Stimulated activated naive CD8-positive, alpha-beta T cell treated with anti-CD3 and anti-CD28 coated beads, Interleukin-15, Interleukin-2, amounts not matched to agents 100 ng/mL and 50 ng/mL, for 24 hours (primary cell): Measurements from ENCODE around the gene C15orf40.
A peak's percentile ranks its signal among the peaks of the same experiment; 100 is the strongest.

Experiments used
- H3K27ac Mint-ChIP-seq: one replicate; pipeline ENCODE4 v1.8.0; 2021; ENCODE audit warnings: mild to moderate bottlenecking, mixed read lengths
- H3K27me3 Mint-ChIP-seq: one replicate; pipeline ENCODE4 v1.8.0; 2021; ENCODE audit warnings: mixed read lengths
- H3K36me3 Mint-ChIP-seq: one replicate; pipeline ENCODE4 v1.8.0; 2021; ENCODE audit warnings: low read depth, mixed read lengths
- H3K4me1 Mint-ChIP-seq: one replicate; pipeline ENCODE4 v1.8.0; 2021; ENCODE audit warnings: low read depth, mixed read lengths
- H3K4me3 Mint-ChIP-seq: one replicate; pipeline ENCODE4 v1.8.0; 2021; ENCODE audit warnings: mild to moderate bottlenecking, mixed read lengths
- H3K9me3 Mint-ChIP-seq: one replicate; pipeline ENCODE4 v1.8.0; 2021; ENCODE audit warnings: mixed read lengths

The C15orf40 gene

GRCh38 chr15:82972990-82973389, 38.4 kb downstream of the C15orf40 start:
- no peaks in the 10 kb centered on the region for H3K4me1 Mint-ChIP-seq
- H3K27ac Mint-ChIP-seq, result no peak overlapping the region
- no peak overlapping the region for H3K4me3 Mint-ChIP-seq
- H3K27me3 Mint-ChIP-seq, result no peaks in the 10 kb centered on the region
- no peaks in the 10 kb centered on the region for H3K9me3 Mint-ChIP-seq
- H3K36me3 Mint-ChIP-seq, result no peaks in the 10 kb centered on the region

- H3K4me3 Mint-ChIP-seq, result no peak overlapping the region
- H3K27me3 Mint-ChIP-seq, result no peaks in the 10 kb centered on the region
- H3K36me3 Mint-ChIP-seq, result no peaks in the 10 kb centered on the region
- H3K9me3 Mint-ChIP-seq, result no peaks in the 10 kb centered on the region
- H3K27ac Mint-ChIP-seq, result no peak overlapping the region
- H3K4me1 Mint-ChIP-seq, result peaks cover 5% of the 10 kb centered on the region
Measured at GRCh38 chr15:82971218-82971984, 40.0 kb downstream of the C15orf40 start.

GRCh38 chr15:82970696-82971095, 40.7 kb downstream of the C15orf40 start:
- Mint-ChIP-seq H3K36me3 (no peaks in the 10 kb centered on the region), H3K4me1 (peaks cover 11% of the 10 kb centered on the region), H3K27me3 (no peaks in the 10 kb centered on the region), H3K4me3 (no peak overlapping the region), H3K9me3 (no peaks in the 10 kb centered on the region), H3K27ac (no peak overlapping the region)

- H3K4me3 Mint-ChIP-seq, result no peak overlapping the region
- H3K9me3 Mint-ChIP-seq, result no peaks in the 10 kb centered on the region
- H3K4me1 Mint-ChIP-seq, result peaks cover 11% of the 10 kb centered on the region
- no peaks in the 10 kb centered on the region for H3K36me3 Mint-ChIP-seq
- no peak overlapping the region for H3K27ac Mint-ChIP-seq
- H3K27me3 Mint-ChIP-seq, result no peaks in the 10 kb centered on the region
Measured at GRCh38 chr15:82970078-82970686, 41.3 kb downstream of the C15orf40 start.

- Mint-ChIP-seq H3K27ac (no peak overlapping the region), H3K36me3 (no peaks in the 10 kb centered on the region), H3K4me1 (peaks cover 11% of the 10 kb centered on the region), H3K9me3 (no peaks in the 10 kb centered on the region), H3K4me3 (no peak overlapping the region), H3K27me3 (no peaks in the 10 kb centered on the region)
Measured at GRCh38 chr15:82969353-82969752, 42.1 kb downstream of the C15orf40 start.

- no peaks in the 10 kb centered on the region for H3K36me3 Mint-ChIP-seq
- no peaks in the 10 kb centered on the region for H3K27me3 Mint-ChIP-seq
- no peaks in the 10 kb centered on the region for H3K9me3 Mint-ChIP-seq
- H3K27ac Mint-ChIP-seq, result no peak overlapping the region
- peaks cover 11% of the 10 kb centered on the region for H3K4me1 Mint-ChIP-seq
- H3K4me3 Mint-ChIP-seq, result no peak overlapping the region
Measured at GRCh38 chr15:82968066-82968465, 43.4 kb downstream of the C15orf40 start.

- H3K9me3 Mint-ChIP-seq, result no peaks in the 10 kb centered on the region
- H3K36me3 Mint-ChIP-seq, result no peaks in the 10 kb centered on the region
- no peaks in the 10 kb centered on the region for H3K27me3 Mint-ChIP-seq
- no peak overlapping the region for H3K4me3 Mint-ChIP-seq
- no peak overlapping the region for H3K27ac Mint-ChIP-seq
- H3K4me1 Mint-ChIP-seq, result peaks cover 11% of the 10 kb centered on the region
Measured at GRCh38 chr15:82966671-82967071, 44.8 kb downstream of the C15orf40 start.

- no peak overlapping the region for H3K27ac Mint-ChIP-seq
- no peaks in the 10 kb centered on the region for H3K27me3 Mint-ChIP-seq
- no peaks in the 10 kb centered on the region for H3K36me3 Mint-ChIP-seq
- H3K4me1 Mint-ChIP-seq, result peaks cover 11% of the 10 kb centered on the region
- H3K9me3 Mint-ChIP-seq, result no peaks in the 10 kb centered on the region
- no peak overlapping the region for H3K4me3 Mint-ChIP-seq
Measured at GRCh38 chr15:82964890-82965289, 46.5 kb downstream of the C15orf40 start.

GRCh38 chr15:82963471-82964341, 47.7 kb downstream of the C15orf40 start:
- Mint-ChIP-seq H3K9me3 (no peaks in the 10 kb centered on the region), H3K4me3 (no peak overlapping the region), H3K4me1 (peaks cover 11% of the 10 kb centered on the region), H3K36me3 (no peaks in the 10 kb centered on the region), H3K27ac (no peak overlapping the region), H3K27me3 (no peaks in the 10 kb centered on the region)

GRCh38 chr15:82960766-82961165, 50.7 kb downstream of the C15orf40 start:
- Mint-ChIP-seq H3K27ac (no peak overlapping the region), H3K4me1 (no peaks in the 10 kb centered on the region), H3K9me3 (no peaks in the 10 kb centered on the region), H3K36me3 (no peaks in the 10 kb centered on the region), H3K4me3 (no peak overlapping the region), H3K27me3 (no peaks in the 10 kb centered on the region)

- H3K4me3 Mint-ChIP-seq, result no peak overlapping the region
- no peaks in the 10 kb centered on the region for H3K9me3 Mint-ChIP-seq
- no peaks in the 10 kb centered on the region for H3K4me1 Mint-ChIP-seq
- no peaks in the 10 kb centered on the region for H3K36me3 Mint-ChIP-seq
- H3K27me3 Mint-ChIP-seq, result no peaks in the 10 kb centered on the region
- H3K27ac Mint-ChIP-seq, result no peak overlapping the region
Measured at GRCh38 chr15:82959423-82959822, 52.0 kb downstream of the C15orf40 start.

- no peaks in the 10 kb centered on the region for H3K9me3 Mint-ChIP-seq
- H3K27ac Mint-ChIP-seq, result no peak overlapping the region
- H3K27me3 Mint-ChIP-seq, result no peaks in the 10 kb centered on the region
- H3K4me1 Mint-ChIP-seq, result no peaks in the 10 kb centered on the region
- H3K4me3 Mint-ChIP-seq, result no peak overlapping the region
- no peaks in the 10 kb centered on the region for H3K36me3 Mint-ChIP-seq
Measured at GRCh38 chr15:82958638-82959037, 52.8 kb downstream of the C15orf40 start.

GRCh38 chr15:82952158-82953081, 59.0 kb downstream of the C15orf40 start, which contains the start of gene HOMER2:
Gene HOMER2 (minus strand): TSS chr15:82952720. CDS start chr15:82952535, 185 bp downstream.
- Mint-ChIP-seq H3K27me3 (peaks cover 5% of the 10 kb centered on the region), H3K9me3 (no peaks in the 10 kb centered on the region), H3K4me1 (peaks cover 5% of the 10 kb centered on the region), H3K4me3 (peak within 1 kb of the TSS; percentile 62), H3K36me3 (no peaks in the 10 kb centered on the region), H3K27ac (peak within 1 kb of the TSS; percentile 9)

- Mint-ChIP-seq H3K4me3 (no peak overlapping the region), H3K9me3 (no peaks in the 10 kb centered on the region), H3K27ac (peak overlapping the region; percentile 9), H3K36me3 (no peaks in the 10 kb centered on the region), H3K27me3 (peaks cover 9% of the 10 kb centered on the region), H3K4me1 (peaks cover 5% of the 10 kb centered on the region)
Measured at GRCh38 chr15:82951472-82952157, 59.8 kb downstream of the C15orf40 start.
